ENCODE data around the gene DMD. TPM values are rescaled to one million over a fixed set of nuclear protein-coding genes. Genes with fewer than 3 reads are reported as not detected.

Gene DMD
- polyA plus RNA-seq, 10 donors: 48.0 to 129 (median 88.5) TPM

GRCh38 chrX:33045245-33045644 lies 166.1 kb downstream of the DMD start:
- DNase-seq: no peak

GRCh38 chrX:33041141-33041540 lies 170.2 kb downstream of the DMD start:
- no peak for DNase-seq

- peak in 2 of 3 donors; percentile 17 to 21 for DNase-seq
These were observed 178.6 kb downstream of the DMD start for GRCh38 chrX:33032700-33033099.

- no peak for DNase-seq
These were observed 196.4 kb downstream of the DMD start for GRCh38 chrX:33014949-33015348.

DNA sequence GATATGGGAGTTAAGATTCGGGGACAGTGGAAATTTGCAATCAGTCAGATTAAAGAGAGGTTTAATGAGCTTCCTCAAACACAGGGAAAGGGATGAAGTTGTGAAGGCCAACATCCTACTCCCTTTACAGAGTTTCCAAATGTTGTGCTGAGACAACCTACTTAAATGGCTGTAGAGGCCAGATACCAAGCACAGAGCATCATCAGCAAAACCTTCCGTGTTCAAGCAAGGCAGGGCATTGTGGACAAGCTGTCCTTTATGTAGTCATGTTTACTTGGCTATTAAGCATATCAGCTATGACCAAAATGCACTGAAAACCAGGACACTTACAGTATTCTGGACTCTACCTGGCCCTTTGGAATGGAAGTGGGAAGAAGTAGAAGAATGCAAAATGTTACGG lies 197.3 kb downstream of the DMD start:
- DNase-seq: no peak

DNA sequence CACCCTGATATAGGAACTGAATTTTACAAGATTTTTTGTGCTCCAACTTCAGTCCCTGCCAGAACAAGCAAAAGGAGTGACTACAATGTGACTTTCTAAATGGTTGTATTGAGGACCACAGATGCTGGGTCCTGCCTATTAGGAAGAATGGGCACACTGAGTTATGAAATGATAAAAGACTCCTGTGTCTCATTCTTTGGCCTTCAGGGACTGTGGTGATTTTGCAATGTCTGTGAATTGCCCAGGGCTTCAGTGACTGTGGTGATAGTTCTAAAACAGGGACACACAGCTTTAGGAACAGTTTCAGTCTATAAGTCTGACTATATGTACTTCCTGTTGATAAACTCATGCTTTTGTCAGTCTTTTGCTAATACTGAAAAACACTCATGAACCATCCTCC lies 210.2 kb downstream of the DMD start:
- no peak for DNase-seq

DNA sequence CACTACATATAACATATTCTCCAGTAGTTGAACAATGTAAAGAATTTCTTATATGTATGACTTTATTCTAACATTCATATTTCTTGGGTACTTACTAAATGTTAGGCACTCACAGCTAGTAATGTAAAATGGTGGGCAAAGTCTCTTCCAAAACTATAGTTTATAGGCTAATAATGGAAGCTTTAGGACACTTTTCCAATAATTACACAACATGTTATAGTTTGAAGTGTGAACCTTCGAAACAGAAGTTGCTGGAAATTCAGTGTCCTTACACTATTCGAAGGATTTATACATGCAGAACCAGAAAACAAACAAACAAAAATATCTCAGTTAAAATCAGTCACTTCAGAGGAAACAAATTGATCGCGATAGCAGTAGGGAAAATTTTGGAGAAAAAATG lies 212.6 kb downstream of the DMD start:
- no peak for DNase-seq

GRCh38 chrX:32995427-32995826 lies 215.9 kb downstream of the DMD start:
- DNase-seq: no peak

DNA sequence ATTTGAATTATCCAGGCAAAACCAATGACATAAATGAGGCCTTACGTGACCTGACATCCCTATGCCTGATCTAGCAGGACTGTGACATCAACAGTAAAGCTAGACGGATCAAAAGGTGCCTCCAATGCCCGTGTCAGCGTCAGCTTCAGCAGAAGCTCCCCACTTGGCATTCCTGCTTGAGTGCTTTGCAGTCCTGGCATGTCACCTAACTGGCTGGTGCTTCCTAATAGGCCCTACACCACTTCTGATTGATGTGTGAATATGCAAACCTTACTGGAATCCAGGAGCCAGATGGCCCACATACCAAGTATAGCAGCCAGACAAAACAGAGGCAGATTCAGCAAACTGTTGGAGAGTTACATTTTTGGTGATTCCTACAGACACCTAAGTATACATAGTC lies 224.2 kb downstream of the DMD start:
- peak in 1 of 3 donors; percentile 4 for DNase-seq

DNA sequence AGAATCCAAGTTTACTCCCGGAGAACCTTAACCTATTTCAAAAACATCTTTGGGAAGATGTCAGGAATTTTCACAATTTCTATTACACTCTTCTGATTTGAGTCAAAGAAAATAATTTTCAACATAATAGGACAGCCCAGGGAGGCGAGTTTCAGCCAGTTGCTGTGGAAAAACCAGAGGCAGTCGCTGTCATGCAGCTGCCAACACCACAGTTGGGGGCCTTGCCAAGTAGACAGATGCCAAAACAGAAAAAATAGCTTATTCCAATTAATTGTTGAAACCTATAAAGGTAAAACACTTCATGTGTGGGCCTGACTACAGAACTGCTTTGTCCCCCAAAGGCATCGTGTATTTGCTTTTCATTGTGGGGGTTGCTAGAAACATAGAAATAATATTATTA lies 225.8 kb downstream of the DMD start:
- peak in 1 of 3 donors; percentile 12 for DNase-seq

- no peak for DNase-seq
These were observed 244.5 kb downstream of the DMD start for GRCh38 chrX:32966821-32967355.

DNA sequence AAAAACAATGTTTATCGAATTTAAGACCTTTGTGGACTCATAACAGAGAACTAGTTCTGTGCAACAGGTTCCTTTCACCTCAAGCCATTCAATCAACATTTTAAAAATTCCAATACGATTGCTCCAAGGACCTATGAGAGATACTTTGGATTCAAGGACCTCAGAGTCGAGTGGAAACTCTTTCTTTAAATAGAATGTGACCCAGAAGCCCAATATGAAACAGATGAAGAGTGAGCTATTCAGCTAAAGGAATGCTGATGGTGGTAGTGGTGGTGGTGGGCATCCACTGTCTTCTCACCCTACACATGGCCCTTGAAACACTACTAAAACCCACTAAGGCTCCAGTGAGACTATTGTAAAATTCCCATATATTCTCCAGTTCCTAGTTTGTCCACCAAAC lies 257.2 kb downstream of the DMD start:
- no peak for DNase-seq

DNA sequence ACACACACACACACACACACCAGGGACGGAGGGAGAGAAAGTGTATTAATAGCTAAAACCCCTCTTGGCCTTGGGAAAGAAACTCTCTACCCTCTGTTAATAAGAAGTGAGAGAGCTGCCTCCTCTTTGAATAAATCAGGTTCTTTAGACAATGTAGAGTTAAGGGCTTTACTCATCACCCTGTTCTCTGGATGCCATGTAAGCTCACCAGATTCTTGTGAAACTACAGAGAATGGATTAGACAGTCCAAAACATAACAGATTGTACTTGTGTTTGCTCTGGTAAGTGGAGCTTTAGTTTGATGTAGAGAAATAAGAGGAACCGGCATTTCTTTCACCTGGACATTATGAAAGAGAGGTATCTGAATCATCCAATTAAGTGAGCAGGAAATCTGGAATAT lies 263.2 kb downstream of the DMD start:
- DNase-seq: no peak

DNA sequence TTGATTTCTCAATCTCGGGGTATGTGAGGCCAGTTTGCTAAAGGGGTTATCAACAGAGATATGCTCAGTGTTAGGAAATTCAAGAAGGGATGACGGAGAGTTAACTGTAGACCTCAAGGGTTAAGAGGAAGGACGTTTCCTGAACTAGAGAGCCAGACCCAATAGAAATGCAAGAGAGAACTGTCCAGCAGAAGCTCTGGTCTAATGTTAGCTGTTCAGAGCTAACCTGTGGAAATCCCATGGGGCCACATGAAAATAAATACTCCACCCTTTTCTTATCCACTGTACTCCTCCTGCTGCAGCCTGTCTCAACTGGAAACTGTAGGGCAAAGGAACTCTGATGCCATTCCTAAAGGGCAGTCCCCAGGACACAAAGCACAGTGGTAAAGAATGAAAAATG lies 274.3 kb downstream of the DMD start:
- no peak for DNase-seq

DNA sequence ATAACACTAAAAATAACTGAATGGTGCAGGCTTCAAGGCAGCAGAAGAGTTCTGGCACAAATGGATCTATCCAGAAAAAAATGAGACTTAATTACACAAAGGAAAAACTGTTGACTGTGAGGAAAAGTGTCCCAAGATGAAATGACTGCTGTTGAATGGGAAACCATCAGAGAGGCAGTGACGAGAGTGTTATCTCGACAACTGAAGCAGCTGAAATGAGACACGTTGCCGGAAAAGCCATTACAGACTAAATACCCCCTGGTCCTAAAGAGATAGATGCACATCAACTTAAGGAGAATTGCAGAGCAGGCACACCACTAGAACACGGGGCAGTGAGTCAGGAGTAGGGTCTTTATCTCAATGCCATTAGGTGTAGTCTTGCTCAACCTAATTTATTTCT lies 277.8 kb downstream of the DMD start:
- no peak for DNase-seq

GRCh38 chrX:32929040-32929439 lies 282.3 kb downstream of the DMD start:
- DNase-seq: no peak

DNA sequence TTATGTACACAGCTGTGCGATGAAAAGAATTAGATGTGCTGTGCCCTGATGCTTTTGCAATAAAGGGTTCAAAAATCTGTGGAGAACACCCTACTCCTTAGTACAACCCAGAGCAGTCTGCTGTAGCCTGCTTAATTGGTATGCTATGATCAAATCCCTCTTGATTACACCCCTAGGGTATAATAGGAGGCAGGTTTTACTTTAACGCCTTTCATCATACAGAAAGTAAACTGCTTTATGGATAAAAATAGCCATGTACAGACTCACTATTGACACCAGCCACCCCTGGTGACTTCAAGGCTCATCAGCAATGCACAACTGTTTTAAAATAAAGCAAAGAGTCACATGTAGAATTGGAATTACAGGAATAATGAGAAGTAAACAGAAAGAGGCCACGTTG lies 315.3 kb downstream of the DMD start:
- DNase-seq: no peak

DNA sequence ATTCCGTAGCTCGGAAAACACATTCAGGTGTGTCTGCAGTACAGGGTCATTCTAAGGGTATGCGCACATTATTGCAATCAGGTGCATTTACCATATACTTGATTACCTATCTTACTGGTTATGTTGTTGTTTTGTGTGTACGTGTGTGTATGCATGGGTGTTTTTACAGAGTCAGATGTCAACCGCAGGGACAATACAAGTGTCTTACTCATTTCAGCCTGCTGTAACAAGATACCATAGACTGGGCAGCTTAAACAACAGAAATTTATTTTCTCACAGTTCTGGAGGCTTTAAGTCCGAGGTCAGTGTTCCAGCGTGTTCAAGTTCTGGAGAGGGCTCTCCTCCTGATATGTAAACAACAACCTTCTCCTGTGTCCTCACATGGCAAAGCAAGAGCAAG lies 316.7 kb downstream of the DMD start:
- DNase-seq: no peak

GRCh38 chrX:32893751-32894150 lies 317.6 kb downstream of the DMD start:
- no peak for DNase-seq

GRCh38 chrX:32877592-32877991 lies 333.8 kb downstream of the DMD start:
- DNase-seq: no peak

GRCh38 chrX:32874839-32875238 lies 336.5 kb downstream of the DMD start:
- DNase-seq: no peak

DNA sequence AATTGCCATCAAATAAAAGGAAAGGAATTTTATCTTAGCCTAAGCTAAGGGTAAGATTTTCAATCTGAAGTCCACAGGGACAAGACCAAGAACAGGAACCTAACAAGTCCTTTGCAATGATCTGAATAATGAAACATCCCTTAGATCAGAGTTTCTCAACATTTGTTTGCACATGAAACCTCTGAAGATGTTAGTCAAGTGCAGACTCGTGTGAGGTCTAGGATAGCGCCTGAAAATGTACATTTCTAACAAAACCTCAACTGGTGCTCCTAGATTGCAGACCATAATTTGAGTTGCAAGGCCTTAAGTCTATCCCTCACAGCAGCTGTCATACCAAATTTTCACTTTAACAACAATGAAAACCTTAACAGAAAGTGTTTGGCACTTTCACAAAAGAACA lies 337.6 kb downstream of the DMD start:
- DNase-seq: no peak

DNA sequence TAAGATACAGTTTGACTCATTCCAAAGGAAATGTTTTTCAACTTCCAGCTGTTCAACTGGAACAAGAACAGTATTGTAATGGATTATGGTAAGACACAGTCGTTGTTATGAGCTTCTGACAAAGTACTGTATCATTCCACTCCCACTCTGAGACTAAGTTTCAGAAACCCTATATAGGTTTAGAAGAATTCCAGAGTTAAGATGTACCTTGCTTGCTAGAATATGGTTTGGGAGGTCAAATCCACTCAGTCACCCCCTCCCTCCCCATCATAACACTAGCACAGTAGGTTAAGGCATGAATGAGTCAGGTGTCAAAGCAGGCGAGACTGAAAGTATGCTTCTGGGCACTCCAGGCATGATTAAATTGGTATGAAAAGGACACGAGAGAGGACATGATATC lies 339.7 kb downstream of the DMD start:
- DNase-seq: no peak

DNA sequence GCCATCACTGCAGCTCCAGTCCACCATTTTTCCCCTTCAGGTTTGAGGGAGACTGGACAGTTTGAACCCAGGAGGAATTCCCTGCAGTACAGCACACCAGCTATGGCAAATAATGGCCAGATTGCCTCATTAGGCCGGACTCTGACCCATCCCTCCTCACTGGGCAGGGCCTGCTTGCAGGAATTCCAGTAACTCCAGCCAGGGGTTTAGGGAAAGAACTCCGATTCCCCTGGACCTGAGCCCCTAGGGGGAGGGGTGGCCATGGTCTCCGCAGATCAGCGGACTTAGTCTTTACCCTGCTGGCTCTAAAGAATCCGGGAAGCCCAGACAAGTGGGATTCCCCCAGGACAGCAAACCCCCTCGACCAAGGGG lies 342.8 kb downstream of the DMD start:
- DNase-seq: no peak
